Right cardiac atrium (tissue), 5 donors: ENCODE data around the gene METTL24. TPM values are rescaled to one million over a fixed set of nuclear protein-coding genes. Genes with fewer than 3 reads are reported as not detected.
A peak's percentile ranks its signal among the peaks of the same experiment; 100 is the strongest.
"Not testable (repeated sequence)": the region's sequence is repeated elsewhere in the genome, so short reads cannot be mapped to it uniquely, and the experiment has no call there.

ENCODE experiments used
- ATAC-seq, 2 donors: fragments of 200-7000 bp; cut with Tn5 transposase; one replicate each; pipeline versions ENCODE4 v1.8.0 to v1.9.1; 2020; ENCODE audit warnings: moderate library complexity in 2 of 2, mild to moderate bottlenecking in 1 of 2
- DNase-seq, 3 donors: peaks; one replicate each; pipeline ENCODE4 v3.0.0-alpha.2; 2020
- H3K27ac ChIP-seq: one replicate; pipeline ENCODE4 v1.5.1; 2013; ENCODE audit warnings: mild to moderate bottlenecking, low read length, control low read depth, moderate library complexity
- H3K27me3 ChIP-seq: one replicate; pipeline ENCODE4 v1.6.1; 2013; ENCODE audit not compliant: control insufficient read depth, insufficient read depth
- H3K4me1 ChIP-seq: one replicate; pipeline ENCODE4 v1.6.1; 2013; ENCODE audit warnings: low read length; ENCODE audit not compliant: control insufficient read depth, insufficient read depth
- H3K4me3 ChIP-seq: one replicate; pipeline ENCODE4 v1.5.1; 2013; ENCODE audit warnings: low read length, control low read depth
- H3K9me3 ChIP-seq: one replicate; pipeline ENCODE4 v1.6.1; 2013; ENCODE audit warnings: low read length; ENCODE audit not compliant: control insufficient read depth
- WGBS: extraction: QIAGEN DNeasy Blood & Tissue Kit; methylation state at CpG from one replicate; pipeline ENCODE4 v1.1.7; 2013; 5-methylcytosine and 5-hydroxymethylcytosine counted together
- intact Hi-C, 4 donors: fragments of 100-400 bp; cut with DNase I; formaldehyde crosslinking; loops; one replicate each; pipeline versions ENCODE4 v1.11.0 to v1.14.0; 2022 to 2023
- polyA plus RNA-seq: library from polyadenylated mRNA; stranded (reverse); fragments of 200-250 nt; gene quantifications from one replicate; pipeline ENCODE4 v1.2.3, GENCODE V29; 2013
- total RNA-seq, 4 donors: library from RNA; stranded (reverse); fragmentation: NEBNext Ultra II Directional; extraction: Animal tissue kit (Norgen Biotek cat#: 25700); gene quantifications; one replicate each; pipeline ENCODE4 v1.2.1, GENCODE V29; 2021
- donor health status: healthy with polysubstance abuse.
- donor health status: DM: no; HTN: yes; CAD: no.
- donor health status: DM: no; HTN: no; CAD: no.
- donor health status: DM: no; HTN: yes; CAD: no; lungs with severe emphysema.
- donor health status: DM: yes; HTN: yes; CAD: no.

METTL24 gene
- total and polyA plus RNA-seq, 5 donors = 0.77 to 4.2 (median 3.5) TPM

- Histone ChIP-seq H3K27ac (no peak overlapping the region), H3K9me3 (no peaks in the 10 kb centered on the region), H3K27me3 (no peaks in the 10 kb centered on the region), H3K4me3 (no peak overlapping the region), H3K4me1 (peaks cover 2% of the 10 kb centered on the region)
- intact Hi-C loops = no loop called here
- ATAC-seq = no peak
- DNase-seq = no peak
- WGBS = 78% methylated on average over 4 of the region's 4 CpGs
Measured at GRCh38 chr6:110351986-110352385, 6.2 kb downstream of the METTL24 start.

- Histone ChIP-seq H3K27me3 (no peaks in the 10 kb centered on the region), H3K4me1 (no peaks in the 10 kb centered on the region), H3K4me3 (no peak overlapping the region), H3K27ac (no peak overlapping the region), H3K9me3 (no peaks in the 10 kb centered on the region)
- ATAC-seq = no peak
- DNase-seq = no peak
- intact Hi-C loops = no loop called here
- WGBS = 88% methylated on average over 3 of the region's 3 CpGs
Measured at GRCh38 chr6:110351546-110351945, 6.6 kb downstream of the METTL24 start.

GRCh38 chr6:110350593-110350992 lies 7.6 kb downstream of the METTL24 start:
- intact Hi-C loops, DNase-seq, H3K9me3 ChIP-seq, H3K4me3 ChIP-seq, H3K4me1 ChIP-seq, ATAC-seq, H3K27ac ChIP-seq, H3K27me3 ChIP-seq: not testable (repeated sequence)
- 95% methylated on average over 7 of the region's 7 CpGs for WGBS

- no peak overlapping the region for H3K4me3 ChIP-seq
- H3K27me3 ChIP-seq = no peaks in the 10 kb centered on the region
- 90% methylated on average over 11 of the region's 11 CpGs for WGBS
- no peak overlapping the region for H3K27ac ChIP-seq
- no peak for ATAC-seq
- H3K9me3 ChIP-seq = no peaks in the 10 kb centered on the region
- no peak for DNase-seq
- no peaks in the 10 kb centered on the region for H3K4me1 ChIP-seq
- intact Hi-C loops = no loop called here
Measured at GRCh38 chr6:110348961-110349690, 9.0 kb downstream of the METTL24 start.

- 84% methylated on average over 4 of the region's 4 CpGs for WGBS
- H3K27ac ChIP-seq = no peak overlapping the region
- peaks cover 11% of the 10 kb centered on the region for H3K4me1 ChIP-seq
- DNase-seq = no peak
- no peak overlapping the region for H3K4me3 ChIP-seq
- no peaks in the 10 kb centered on the region for H3K9me3 ChIP-seq
- no peak for ATAC-seq
- intact Hi-C loops = no loop called here
- no peaks in the 10 kb centered on the region for H3K27me3 ChIP-seq
Measured at GRCh38 chr6:110345025-110345424, 13.1 kb downstream of the METTL24 start.

GRCh38 chr6:110342759-110343158 lies 15.4 kb downstream of the METTL24 start:
- Histone ChIP-seq H3K27ac (no peak overlapping the region), H3K27me3 (no peaks in the 10 kb centered on the region), H3K4me3 (no peak overlapping the region), H3K9me3 (no peaks in the 10 kb centered on the region), H3K4me1 (peaks cover 11% of the 10 kb centered on the region)
- no peak for DNase-seq
- ATAC-seq = no peak
- intact Hi-C loops = no loop called here
- WGBS = 94% methylated on average over 3 of the region's 3 CpGs

GRCh38 chr6:110341663-110342596 lies 16.2 kb downstream of the METTL24 start:
- no peaks in the 10 kb centered on the region for H3K27me3 ChIP-seq
- H3K9me3 ChIP-seq = no peaks in the 10 kb centered on the region
- 57% methylated on average over 10 of the region's 10 CpGs for WGBS
- no peak for DNase-seq
- no peak overlapping the region for H3K27ac ChIP-seq
- no peak overlapping the region for H3K4me3 ChIP-seq
- peak; percentile 38 to 58 for ATAC-seq
- intact Hi-C loops = no loop called here
- peaks cover 11% of the 10 kb centered on the region for H3K4me1 ChIP-seq

GRCh38 chr6:110341067-110341466 lies 17.1 kb downstream of the METTL24 start:
- Histone ChIP-seq H3K27ac (no peak overlapping the region), H3K4me1 (peaks cover 11% of the 10 kb centered on the region), H3K4me3 (no peak overlapping the region), H3K27me3 (no peaks in the 10 kb centered on the region), H3K9me3 (no peaks in the 10 kb centered on the region)
- intact Hi-C loops = no loop called here
- ATAC-seq (peak in 1 of 2 donors; percentile 30), DNase-seq (no peak)

GRCh38 chr6:110340392-110340965 lies 17.7 kb downstream of the METTL24 start:
- ATAC-seq (peak in 1 of 2 donors; percentile 65), DNase-seq (no peak)
- Histone ChIP-seq H3K4me3 (no peak overlapping the region), H3K9me3 (no peaks in the 10 kb centered on the region), H3K27ac (peak overlapping the region; percentile 27), H3K27me3 (no peaks in the 10 kb centered on the region), H3K4me1 (peaks cover 11% of the 10 kb centered on the region)
- WGBS = 40% methylated on average over 7 of the region's 7 CpGs
- intact Hi-C loops = no loop called here

GRCh38 chr6:110338820-110339470 lies 19.2 kb downstream of the METTL24 start:
- intact Hi-C loops = no loop called here
- no peak overlapping the region for H3K4me3 ChIP-seq
- peaks cover 11% of the 10 kb centered on the region for H3K4me1 ChIP-seq
- WGBS = 82% methylated on average over 3 of the region's 3 CpGs
- H3K27ac ChIP-seq = no peak overlapping the region
- ATAC-seq = no peak
- no peaks in the 10 kb centered on the region for H3K9me3 ChIP-seq
- DNase-seq = no peak
- H3K27me3 ChIP-seq = no peaks in the 10 kb centered on the region
